ENCODE results near the gene TIMM23B.
"Not testable (repeated sequence)": the region's sequence is repeated elsewhere in the genome, so short reads cannot be mapped to it uniquely, and the experiment has no call there.

DNA sequence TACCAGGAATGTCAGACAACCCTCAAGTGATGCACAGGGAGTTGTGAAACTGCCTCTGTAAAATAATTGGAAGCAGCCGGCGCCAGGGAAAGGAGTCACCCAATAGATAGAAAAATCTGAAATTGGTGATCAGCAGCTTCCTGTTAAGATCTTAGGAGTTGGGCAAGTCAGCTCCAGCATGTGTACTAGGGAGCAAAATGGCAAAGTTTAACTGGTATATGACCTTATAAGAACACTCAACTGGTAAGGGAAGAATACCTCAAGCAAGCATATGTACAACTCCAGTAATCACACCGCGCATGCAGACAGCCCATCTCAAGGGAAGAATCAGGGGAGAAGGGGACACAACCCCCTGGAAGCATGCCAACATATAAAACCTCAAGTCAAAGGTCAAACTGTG, 18.3 kb upstream of the TIMM23B start:
- TF ChIP-seq CTCF (conservative IDR thresholded peaks at IDR 0.05); EZH2 (IDR thresholded peaks at IDR 0.05; ENCODE audit: low read depth): not testable (repeated sequence)

Data from PC-9 (cell line).